SK-MEL-5 (cell line): Measurements from ENCODE around the gene EHD3. TPM values are rescaled to one million over a fixed set of nuclear protein-coding genes. Genes with fewer than 3 reads are reported as not detected.
A peak's percentile ranks its signal among the peaks of the same experiment; 100 is the strongest.

Experiments
- DNase-seq: peaks from one replicate; pipeline ENCODE4 v3.0.0-alpha.2; 2016; ENCODE audit warnings: low read depth, low spot score
- in situ Hi-C: cut with HindIII; loops from 2 replicates; pipeline ENCODE4 v1.10.0; 2016; ENCODE audit warnings: low sequenced_read_pairs, high pct_unique_total_duplicates, low pct_unique_long_range_greater_than_20kb
- total RNA-seq: library from RNA; depleted of rRNA; stranded (reverse); fragments of >200 nt; shearing (Covaris generic); gene quantifications from 2 replicates; pipeline ENCODE4 v1.2.3, GENCODE V29; 2014

The EHD3 gene
- total RNA-seq, 1 experiment from 2014 or later, result 2.4 TPM

DNA sequence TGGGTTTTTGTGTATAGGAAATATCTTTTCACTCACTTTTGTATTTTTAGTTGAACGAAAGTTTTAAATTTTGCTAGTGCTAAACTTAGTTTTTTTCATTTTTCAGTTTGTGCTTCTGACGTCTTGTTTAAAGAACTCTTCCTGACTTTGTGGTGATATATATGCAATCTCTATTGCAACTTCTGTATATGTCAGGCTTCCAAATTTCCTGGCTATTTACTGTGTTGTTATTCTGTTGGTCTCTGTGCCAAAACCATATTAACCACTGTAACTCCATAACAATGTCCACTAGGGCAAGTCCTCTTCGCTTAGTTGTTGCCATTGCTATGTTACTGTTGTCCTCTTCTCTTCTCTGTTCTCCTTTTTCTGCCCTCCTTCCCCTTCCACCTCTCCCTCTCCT lies 3.2 kb upstream of the EHD3 start:
- DNase-seq, result no peak
- in situ Hi-C loops, result no loop called here

DNA sequence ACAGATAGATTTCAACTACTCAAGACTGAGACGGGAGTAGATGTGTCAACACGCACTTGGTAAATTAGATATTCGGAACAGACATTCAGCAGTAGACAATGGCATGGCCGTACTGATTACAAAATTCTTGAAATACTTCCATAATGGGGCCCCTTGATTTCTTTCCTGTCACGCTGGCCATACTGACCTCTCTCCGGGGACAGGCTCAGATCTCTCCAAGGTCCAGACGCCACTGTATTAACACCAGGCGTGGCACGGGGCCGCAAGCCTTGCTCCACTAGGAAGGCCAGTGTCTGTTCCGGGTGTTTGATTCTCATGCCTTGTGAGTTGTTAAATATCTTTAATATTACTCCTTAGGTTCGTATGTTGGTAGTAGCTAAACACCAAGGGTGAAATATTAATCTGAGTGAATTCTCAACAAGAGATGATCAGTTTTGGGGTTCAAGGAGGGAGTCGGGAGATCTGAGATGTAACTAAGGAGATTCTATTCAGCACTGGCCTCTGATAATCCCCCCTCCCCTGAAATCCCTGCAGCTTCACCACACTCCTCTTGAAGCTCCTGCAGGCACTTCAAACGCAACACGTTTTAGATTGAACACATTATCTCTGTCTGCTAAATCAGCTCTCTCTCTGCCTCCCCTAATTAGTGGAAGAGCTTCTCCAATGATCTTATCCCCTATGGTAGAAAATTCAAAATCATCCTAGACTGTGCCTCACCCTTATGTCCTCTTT lies 2.2 kb upstream of the EHD3 start:
- no peak for DNase-seq
- in situ Hi-C loops, result no loop called here

DNA sequence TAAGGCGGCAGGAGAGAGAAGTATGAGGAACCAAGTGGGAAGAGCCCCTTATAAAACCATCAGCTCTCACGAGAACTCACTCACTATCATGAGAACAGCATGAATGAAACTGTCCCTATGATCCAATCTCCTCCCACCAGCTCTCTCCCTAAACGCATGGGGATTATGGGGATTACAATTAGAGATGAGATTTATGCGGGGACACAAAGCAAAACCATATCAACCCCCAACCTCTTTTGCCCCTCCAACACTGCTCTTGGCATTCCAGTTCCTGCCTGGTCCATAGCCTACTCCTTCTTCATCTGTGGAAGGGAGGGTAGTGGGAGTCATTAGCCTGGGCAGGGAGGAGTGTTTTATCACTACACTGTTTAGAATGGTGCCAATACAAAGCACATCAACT lies 1.4 kb upstream of the EHD3 start:
- no peak for DNase-seq

DNA sequence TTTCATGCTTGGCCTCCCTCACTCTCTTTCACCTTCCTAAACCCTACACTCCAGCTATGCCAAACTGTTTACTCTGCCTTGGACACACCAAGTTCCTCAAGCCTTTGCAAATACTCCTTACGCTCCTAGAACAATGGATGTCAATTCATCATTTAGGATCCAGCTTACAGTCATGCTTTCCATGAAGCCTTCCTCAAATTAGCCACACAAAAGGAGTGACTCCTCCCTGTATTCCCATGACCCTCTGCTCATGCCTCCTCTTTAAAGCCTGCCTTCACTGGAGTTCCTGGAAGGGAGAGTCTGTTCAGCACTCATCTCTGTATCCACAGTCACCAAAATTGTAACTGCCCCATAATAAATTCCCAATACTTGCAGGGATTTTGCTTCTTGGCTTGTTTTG lies 721 bp upstream of the EHD3 start:
- in situ Hi-C loops, result no loop called here
- peak; percentile 50 for DNase-seq

More for the DNA sequence above, 1.4 kb upstream of the EHD3 start:
- in situ Hi-C loops, result no loop called here

DNA sequence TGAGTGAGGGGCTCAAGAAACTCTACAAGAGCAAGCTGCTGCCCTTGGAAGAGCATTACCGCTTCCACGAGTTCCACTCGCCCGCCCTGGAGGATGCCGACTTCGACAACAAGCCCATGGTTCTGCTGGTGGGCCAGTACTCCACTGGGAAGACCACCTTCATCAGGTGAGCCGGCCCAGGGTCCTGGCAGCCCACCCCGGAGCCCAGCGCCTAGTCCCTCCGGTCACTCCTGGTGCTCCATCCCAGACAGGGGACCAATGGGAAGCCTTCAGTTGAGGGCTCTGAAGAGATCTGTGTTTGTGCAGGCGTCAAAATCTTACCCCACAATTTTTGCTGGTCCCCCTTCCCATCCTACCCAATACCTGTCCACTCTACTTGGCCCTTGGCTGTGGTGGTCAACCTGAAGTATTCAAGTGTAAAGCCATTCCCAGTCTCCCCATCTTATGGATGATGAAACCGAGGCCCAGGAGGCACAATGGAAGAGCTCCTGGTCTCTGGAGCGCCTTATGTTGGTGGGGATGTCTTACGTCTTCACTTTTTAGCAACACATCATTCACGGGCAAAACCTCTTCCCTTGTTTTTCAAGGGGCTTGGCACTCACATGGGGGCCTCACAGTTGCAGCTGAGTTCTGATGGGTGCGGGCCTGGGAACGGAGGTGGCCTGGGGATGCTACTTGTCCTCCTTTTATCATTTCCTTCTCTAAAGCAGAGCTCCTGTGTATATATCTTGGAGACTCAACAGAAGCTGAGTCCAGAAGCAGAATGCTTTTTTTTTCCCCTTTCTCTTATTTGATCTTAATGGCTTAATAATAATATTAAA lies 941 bp downstream of the EHD3 start:
- in situ Hi-C loops, result no loop called here
- no peak for DNase-seq

DNA sequence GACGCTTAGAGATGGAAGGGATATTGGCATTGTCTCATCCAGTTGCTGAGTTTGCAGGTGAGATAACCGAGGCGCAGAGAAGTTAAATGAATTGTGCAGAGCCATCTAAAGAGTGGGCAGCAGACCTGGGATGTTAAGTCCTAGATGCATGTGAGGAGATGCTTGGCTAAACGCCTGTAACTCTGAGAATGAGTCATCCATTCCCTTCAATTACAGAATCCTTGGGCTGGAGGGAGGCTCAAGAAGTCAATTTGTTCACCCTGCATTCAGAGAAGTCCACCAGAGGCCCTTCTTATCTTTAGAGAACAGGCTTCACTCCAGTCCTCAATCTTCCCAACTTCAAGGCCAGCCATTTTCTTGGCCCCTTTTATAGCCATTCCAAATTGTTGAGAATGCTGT lies 1.6 kb downstream of the EHD3 start:
- no peak for DNase-seq
- in situ Hi-C loops, result no loop called here

DNA sequence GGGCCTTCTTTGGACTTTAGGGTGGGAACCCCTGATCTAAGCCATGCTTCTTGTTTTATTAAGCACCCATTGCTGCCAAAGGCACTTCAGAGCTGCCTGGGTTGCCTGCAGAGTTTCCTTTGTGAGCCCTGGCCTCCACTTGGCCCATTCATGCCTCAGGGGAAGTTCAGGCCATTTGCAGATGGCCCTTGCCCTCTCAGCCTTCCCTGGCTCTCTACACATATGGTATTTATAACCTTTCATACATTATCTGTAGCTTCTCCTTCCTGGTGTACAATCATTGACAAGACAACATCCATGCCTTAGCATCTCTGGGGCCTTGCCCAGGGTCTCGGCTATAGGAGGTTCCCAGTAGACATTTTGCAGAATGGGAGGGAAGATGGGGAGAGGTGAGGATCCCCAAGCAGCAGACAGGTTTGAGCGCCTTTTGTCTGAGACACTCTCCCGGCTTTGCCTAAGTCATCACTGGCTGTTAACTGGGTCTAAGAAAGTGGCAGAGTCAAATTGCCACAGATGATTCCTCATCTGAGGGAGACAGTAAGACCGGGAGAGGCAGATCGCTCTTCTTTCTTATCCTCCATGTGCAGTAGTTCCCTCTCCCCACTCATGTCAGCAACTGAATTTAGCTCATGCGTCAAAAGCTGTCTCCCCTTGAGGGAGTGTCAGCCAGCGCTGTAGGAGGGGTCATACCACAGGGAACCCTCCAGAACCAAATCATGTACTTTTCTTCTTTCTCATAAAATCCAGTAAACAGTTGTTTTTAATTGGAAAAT lies 2.7 kb downstream of the EHD3 start:
- no peak for DNase-seq
- in situ Hi-C loops, result no loop called here

DNA sequence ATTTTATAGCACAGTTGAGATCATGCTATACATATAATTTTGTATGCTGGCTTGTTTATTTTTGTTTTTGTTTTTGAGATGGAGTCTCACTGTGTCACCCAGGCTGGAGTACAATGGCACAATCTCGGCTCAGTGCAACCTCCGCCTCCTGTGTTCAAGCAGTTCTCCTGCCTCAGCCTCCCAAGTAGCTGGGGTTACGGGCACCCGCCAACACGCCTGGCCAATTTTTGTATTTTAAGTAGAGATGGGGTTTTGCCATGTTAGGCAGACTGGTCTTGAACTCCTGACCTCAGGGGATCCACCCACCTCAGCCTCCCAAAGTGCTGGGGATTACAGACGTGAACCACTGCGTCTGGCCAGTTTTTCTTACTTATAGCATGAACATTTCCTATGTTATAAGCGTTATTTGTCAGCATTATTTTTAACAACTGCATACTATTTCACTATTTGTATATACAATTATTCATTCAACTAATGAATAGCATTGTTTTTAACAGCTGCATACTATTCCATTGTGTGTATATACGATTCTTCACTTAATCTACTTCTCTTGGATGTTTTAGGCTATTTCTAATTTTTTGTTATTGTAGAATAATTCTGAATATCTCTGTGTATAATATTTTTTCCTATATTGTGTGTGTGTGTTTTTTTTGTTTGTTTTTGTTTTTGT lies 3.5 kb downstream of the EHD3 start:
- no peak for DNase-seq

DNA sequence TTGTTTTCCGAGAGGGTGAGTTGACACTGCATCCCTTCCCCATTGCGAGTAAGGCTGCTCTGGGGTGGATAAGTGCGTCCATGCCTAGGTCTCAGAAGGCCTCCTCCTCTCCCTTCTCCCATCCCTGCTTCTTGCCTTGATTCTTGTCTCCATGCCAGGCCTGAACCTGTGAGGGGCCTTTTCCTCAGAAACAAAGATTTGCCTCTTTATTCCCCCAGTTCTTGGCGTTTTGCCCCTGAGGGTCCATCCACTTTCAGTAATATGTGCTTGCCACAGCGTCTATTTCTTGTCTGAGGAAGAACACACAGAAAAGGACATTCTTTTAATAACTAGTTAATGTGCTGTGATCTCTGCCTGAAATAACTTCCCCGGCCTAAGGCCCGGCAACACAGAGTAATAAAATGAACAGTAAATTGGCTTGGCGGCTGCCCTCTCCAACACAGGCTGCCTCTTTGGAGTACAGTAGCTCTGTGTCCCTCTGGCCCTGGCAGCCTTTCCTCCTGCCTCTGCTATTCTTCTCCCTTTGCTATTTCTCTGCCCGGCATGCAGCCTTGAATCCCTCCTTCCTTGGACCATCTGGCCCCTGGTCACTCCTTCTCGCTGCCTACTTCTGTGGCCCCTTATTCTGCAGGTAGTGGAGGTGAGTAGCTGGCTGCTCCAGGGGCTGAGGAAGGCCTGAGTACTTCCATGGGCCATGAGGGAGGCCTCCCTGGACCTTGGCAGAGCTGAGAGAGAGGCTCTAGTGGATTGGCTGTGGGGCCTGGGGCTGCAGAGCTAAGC lies 4.4 kb downstream of the EHD3 start:
- DNase-seq, result no peak
- in situ Hi-C loops, result no loop called here

More for the DNA sequence above, 3.5 kb downstream of the EHD3 start:
- in situ Hi-C loops, result no loop called here

DNA sequence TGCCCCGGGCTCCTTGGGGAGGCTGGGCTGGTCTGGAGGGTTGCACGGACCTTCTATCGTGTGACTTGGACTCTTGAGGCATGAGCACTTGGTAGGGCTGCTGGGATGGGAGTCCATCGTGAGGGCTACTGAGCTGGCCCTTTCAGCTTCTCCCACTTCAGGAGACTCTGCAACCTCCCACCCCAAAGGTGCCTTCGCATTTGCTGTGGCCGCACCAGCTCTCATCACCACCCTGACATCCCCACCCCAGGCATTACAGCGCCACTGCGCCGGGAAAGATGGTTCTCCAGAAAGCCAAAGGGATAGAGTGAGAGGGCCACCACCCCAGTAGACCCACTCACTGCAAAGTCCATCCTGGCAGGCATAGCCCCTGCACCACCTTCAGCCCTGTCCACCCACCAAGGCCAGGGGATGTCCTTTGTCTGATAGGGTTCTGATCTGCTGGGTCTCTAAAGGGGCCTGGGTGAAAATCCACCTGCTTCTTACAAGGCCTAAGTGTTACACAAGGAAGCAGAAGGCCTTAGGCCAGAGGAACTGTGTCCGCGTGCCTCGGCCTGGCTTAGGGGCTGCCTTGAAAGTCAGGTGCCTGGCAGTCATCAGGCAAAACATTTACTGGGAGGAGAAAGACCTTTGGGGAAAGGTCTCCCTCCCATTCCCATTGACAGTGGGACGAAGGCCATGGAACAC lies 5.1 kb downstream of the EHD3 start:
- no peak for DNase-seq
- in situ Hi-C loops, result no loop called here

DNA sequence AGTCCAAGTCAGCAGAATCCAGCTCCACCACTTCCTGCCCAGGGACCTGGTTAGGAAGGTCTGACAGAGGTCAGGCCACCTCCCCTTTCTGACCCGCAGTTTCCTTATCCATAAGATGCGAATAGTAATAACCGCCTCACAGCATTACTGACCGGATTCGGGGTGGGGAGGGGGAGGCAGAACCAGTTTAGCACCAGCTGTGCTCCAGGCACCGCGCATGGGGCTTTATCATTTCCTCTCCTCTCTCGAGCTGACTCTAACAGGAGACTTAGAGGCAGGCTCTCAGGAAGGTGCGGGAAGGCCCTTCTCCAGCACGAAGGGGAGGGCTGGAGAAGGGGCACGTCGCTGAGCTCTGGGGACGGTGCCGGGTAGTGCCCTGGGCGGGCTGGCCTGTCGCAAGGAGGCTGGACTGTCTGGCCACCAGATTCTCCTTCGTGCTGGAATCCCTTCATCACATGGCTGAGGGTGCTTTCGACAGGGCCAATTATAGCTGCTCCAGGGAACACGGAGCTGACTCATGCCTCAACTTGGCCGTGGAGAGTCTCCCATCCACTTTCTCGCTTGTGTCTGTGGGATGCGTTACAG lies 5.7 kb downstream of the EHD3 start:
- in situ Hi-C loops, result no loop called here
- DNase-seq, result no peak

DNA sequence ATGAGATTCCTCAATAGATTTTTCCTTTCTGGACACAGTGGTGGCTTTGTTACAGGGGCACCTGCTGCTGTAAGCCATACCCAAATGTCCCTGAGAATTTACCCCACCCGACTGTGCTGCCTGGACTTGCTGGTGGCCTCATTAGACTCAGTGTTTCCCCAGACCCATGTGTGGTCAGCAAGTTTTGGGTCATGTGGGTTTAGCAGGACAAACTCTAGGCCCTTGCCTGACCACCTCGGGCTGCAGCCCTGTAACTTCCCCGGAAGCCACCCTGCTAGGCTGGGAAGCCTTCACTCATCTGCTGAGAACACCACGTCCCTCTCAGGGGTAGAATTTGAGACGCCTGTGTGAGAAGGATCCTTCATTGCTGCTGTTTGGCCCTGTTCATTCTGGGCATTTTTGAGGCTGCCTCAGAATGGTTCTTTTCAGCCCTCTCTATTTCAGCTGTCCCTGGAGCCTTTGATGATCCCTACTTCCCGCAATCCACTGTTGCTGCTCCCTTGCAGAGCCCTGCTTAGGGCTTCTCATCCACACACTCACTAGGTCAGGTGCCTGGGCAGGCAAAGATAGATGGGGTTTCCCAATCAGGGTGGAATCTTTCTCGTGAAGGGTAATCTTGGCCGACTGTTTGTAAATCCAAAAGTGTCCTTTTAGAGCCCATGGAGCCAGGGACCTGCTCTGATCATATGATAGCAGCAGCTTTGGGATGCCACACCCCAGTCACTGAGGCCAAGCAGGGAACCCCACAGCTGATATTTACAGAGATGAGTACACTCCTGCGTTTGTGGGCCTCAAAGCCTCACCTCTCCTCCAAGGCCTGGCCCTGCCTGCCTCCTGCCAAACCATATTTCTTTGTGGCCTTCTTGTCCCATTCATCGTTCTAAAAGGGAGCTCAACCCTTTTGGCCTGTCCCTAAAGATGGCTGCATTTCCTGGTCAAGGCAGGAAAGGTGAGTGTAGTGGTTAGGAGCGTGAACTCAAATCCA lies 6.7 kb downstream of the EHD3 start:
- in situ Hi-C loops, result no loop called here
- no peak for DNase-seq

DNA sequence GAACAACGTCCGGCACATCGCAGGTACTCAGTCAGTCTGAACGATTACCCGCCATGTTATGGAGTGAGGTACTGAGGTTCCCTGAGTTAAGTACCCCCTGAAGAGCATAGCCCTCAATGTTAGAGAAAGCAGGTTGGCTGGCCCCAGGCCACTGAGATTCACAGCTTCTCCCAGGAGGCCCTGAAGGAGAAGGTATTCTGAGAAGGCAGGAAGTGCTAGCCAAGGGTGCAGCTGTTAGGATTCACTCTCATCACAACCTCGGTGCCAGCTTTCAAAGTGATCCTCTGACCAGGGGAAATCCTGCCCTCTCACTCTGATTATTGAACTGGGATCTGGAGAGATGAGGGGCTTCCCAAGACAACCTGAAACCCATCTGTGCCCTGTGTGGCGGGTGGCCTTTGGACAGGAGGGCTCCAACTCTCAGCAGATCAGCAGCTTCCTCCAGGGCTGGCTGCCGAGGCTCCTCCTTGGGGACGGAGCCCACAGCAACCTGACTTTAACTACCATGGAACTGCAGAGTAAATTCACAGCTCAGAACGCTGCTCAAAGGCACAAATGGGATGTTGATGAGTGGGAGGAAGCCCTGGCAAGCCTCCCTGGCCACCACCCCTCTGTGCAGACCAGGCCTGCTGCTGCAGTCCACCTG lies 7.8 kb downstream of the EHD3 start:
- no peak for DNase-seq
- in situ Hi-C loops, result no loop called here

DNA sequence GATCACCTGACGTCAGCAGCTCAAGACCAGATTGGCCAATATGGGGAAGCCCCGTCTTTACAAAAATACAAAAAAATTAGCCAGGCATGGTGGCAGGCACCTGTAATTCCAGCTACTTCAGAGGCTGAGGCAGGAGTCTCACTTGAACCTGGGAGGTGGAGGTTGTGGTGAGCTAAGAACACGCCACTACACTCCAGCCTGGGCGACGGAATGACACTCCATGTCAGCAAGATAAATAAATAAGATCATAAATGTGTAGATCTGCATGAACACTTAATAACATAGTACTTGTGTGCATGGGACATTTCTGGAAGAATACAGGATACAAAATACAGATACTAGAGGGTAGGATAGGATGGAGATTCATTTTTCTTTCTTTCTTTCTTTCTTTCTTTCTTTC lies 9.1 kb downstream of the EHD3 start:
- DNase-seq, result no peak
- in situ Hi-C loops, result no loop called here

DNA sequence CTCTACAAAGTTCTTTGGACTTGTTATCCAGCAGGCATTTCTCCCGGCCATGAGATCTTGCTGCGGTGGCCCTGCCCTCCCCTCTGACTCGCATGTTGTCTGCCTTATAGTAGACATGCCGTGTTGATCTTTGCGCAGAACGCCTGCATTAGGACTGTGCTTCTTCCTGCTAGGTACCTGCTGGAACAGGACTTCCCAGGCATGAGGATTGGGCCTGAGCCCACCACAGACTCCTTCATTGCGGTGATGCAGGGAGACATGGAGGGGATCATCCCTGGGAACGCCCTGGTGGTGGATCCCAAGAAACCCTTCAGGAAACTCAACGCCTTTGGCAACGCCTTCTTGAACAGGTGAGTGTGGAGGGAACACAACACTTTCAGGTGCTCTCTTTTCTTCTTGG lies 10.1 kb downstream of the EHD3 start:
- in situ Hi-C loops, result no loop called here
- no peak for DNase-seq
